Omental fat pad (tissue), 4 donors: Measurements from ENCODE around the gene DLGAP1. TPM values are rescaled to one million over a fixed set of nuclear protein-coding genes. Genes with fewer than 3 reads are reported as not detected.

Experiments
- ATAC-seq: fragments of 150-250 bp; one replicate; pipeline ENCODE4 v1.9.1; 2016; ENCODE audit warnings: mild to moderate bottlenecking, moderate library complexity; ENCODE audit not compliant: low FRiP score
- DNase-seq: peaks from one replicate; pipeline ENCODE4 v3.0.0-alpha.2; 2019; ENCODE audit warnings: low spot score
- total RNA-seq, 4 donors: library from RNA; depleted of rRNA; stranded (reverse); fragments of >200 nt; gene quantifications; one replicate each; pipeline ENCODE4 v1.1.0, GENCODE V29; 2016
- TF ChIP-seq, protein P1 (sequence below), 3 donors: fragments of 450-650 bp; IDR thresholded peaks; one replicate each; pipeline ENCODE4 v1.5.1; 2016 to 2017; ENCODE audit warnings: antibody characterized with exemption in 3 of 3, mild to moderate bottlenecking in 3 of 3, moderate library complexity in 2 of 3

Gene DLGAP1
- total RNA-seq, 4 donors from 2014 or later, result 1.5 to 8.0 (median 5.4) TPM

DNA sequence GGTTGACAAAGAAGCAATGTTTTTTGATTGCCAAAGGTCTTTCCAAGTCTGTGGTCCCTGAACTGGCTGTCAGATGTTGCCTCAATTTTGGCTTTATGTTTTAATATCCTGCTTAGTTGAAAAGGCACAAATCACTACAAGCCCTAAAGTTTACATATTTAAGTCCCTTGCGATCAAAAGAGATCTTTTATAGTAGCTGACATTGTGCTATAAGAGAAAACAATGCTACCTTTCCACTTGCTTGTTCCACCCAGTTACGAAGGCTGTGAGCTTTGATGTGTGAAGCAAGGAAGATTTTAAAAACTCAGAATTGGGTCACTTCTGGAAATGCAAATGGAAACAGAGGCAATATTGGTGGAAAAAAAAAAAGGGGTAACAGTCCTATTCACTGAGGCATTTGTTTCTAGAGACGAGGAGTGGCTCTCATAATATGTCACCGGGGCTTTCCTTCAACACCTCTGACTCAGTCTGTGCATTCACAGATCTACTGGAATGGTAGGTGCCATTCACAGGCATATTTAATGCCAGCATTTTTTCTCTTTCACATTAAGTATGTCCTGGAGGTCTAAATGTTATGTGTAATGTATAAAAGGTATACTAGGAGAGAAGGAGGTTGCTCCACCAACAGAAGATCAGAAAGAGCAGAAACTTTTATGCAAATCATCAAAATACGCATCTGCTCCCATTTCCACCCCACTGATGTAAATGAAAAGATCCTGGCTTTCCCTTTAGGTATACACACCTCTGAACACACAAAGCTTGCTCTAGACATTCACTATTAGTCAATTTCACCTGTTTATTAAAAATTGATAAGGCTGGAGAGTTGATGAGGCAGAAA is 913.3 kb downstream of the DLGAP1 start:
- ATAC-seq (no peak), DNase-seq (no peak)
- TF ChIP-seq, protein P1, sequence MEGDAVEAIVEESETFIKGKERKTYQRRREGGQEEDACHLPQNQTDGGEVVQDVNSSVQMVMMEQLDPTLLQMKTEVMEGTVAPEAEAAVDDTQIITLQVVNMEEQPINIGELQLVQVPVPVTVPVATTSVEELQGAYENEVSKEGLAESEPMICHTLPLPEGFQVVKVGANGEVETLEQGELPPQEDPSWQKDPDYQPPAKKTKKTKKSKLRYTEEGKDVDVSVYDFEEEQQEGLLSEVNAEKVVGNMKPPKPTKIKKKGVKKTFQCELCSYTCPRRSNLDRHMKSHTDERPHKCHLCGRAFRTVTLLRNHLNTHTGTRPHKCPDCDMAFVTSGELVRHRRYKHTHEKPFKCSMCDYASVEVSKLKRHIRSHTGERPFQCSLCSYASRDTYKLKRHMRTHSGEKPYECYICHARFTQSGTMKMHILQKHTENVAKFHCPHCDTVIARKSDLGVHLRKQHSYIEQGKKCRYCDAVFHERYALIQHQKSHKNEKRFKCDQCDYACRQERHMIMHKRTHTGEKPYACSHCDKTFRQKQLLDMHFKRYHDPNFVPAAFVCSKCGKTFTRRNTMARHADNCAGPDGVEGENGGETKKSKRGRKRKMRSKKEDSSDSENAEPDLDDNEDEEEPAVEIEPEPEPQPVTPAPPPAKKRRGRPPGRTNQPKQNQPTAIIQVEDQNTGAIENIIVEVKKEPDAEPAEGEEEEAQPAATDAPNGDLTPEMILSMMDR (IDR thresholded peaks at IDR 0.05), result no peak

- TF ChIP-seq, protein P1 (IDR thresholded peaks at IDR 0.05), result no peak
- ATAC-seq, result no peak
- DNase-seq, result no peak
Measured at GRCh38 chr18:3540805-3541548, 914.1 kb downstream of the DLGAP1 start.

- DNase-seq, result no peak
- no peak for ATAC-seq
- TF ChIP-seq, protein P1 (IDR thresholded peaks at IDR 0.05), result no peak
Measured at GRCh38 chr18:3538954-3539617, 916.0 kb downstream of the DLGAP1 start.

GRCh38 chr18:3538456-3538855 is 916.7 kb downstream of the DLGAP1 start:
- ATAC-seq, result peak; percentile 41
- no peak for DNase-seq
- TF ChIP-seq, protein P1 (IDR thresholded peaks at IDR 0.05), result no peak

DNA sequence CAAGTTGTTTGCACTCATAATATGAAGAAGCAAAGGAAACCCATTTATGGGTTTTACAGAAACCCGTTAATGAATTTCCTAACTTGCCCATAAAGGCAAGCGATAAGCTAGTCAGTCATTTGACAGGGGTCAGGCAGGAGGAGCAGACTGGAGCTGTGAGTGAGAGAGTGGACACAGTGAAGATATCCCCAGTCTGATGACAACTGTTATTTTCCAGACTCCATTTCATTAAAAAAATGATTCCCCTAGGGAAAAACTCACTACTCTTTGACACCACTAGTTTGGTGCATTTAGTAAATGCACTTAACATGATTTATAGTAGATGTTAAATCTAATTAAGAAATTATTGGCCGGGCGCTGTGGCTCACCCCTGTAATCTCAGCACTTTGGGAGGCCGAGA is 924.3 kb downstream of the DLGAP1 start:
- TF ChIP-seq, protein P1 (IDR thresholded peaks at IDR 0.05), result no peak
- DNase-seq, result no peak
- ATAC-seq, result no peak

- no peak for ATAC-seq
- DNase-seq, result no peak
- TF ChIP-seq, protein P1 (IDR thresholded peaks at IDR 0.05), result no peak
Measured at GRCh38 chr18:3529601-3530000, 925.5 kb downstream of the DLGAP1 start.
